ENCODE data around the gene OR2V2. TPM values are rescaled to one million over a fixed set of nuclear protein-coding genes. Genes with fewer than 3 reads are reported as not detected.

Gene OR2V2
- polyA plus RNA-seq, 1 of the 3 experiments (the other 2 are of a cell fraction), result not detected

- ChIA-PET POLR2A (no interaction called here), CTCF (interaction anchor here (1.0 to 1.2 kb wide), 2 partner anchors 11 to 358 kb away, joined by 3 to 4 read pairs; no protein-coding TSS in a partner anchor)
- no peak overlapping the region for H3K9ac ChIP-seq
- H3K4me1 ChIP-seq (ENCODE audit: control insufficient read depth in 1 of 2, insufficient read depth in 2 of 2, low read depth in 1 of 2, low read length in 1 of 2), result no peaks in the 10 kb centered on the region
- H3K4me3 ChIP-seq (ENCODE audit: low read depth in 2 of 2, low read length in 1 of 2), result no peak overlapping the region
- DNase-seq, result no peak
- no peaks in the 10 kb centered on the region for H3F3A ChIP-seq (replicated peaks; ENCODE audit: insufficient read depth)
- no peak overlapping the region for H2AFZ ChIP-seq (ENCODE audit: low read depth)
- TF ChIP-seq FOXJ3 (CRISPR knock-in tag; IDR thresholded peaks at IDR 0.05) (no peak), CTCF (IDR thresholded peaks at IDR 0.05) (no peak), MAX (IDR thresholded peaks at IDR 0.05; ENCODE audit: low read depth) (no peak), TCF12 (IDR thresholded peaks at IDR 0.05) (no peak), YY1 (IDR thresholded peaks at IDR 0.05; ENCODE audit: low read depth) (no peak)
- H3K27me3 ChIP-seq (ENCODE audit: insufficient read depth), result peaks cover 16% of the 10 kb centered on the region; the same call in 1 of the 2 replicates
- WGBS (ENCODE audit: low lambda C conversion rate), result 11% methylated on average over 7 of the region's 7 CpGs
- H3K79me2 ChIP-seq (ENCODE audit: insufficient read depth), result no peaks in the 10 kb centered on the region
- H3K9me3 ChIP-seq, result no peaks in the 10 kb centered on the region
- no peaks in the 10 kb centered on the region for H3K36me3 ChIP-seq (replicated peaks in 1 of 2; ENCODE audit: control insufficient read depth in 1 of 2, insufficient read depth in 2 of 2, low read length in 1 of 2)
- no peaks in the 10 kb centered on the region for H4K20me1 ChIP-seq (ENCODE audit: insufficient read depth)
- H3K27ac ChIP-seq (ENCODE audit: low read depth in 2 of 2, low read length in 1 of 2), result no peak overlapping the region
- no peak overlapping the region for H3K4me2 ChIP-seq
- H3K9me2 ChIP-seq, result no peaks in the 10 kb centered on the region
Measured at GRCh38 chr5:181142054-181142453, 5.3 kb upstream of the OR2V2 start.

- H3F3A ChIP-seq (replicated peaks; ENCODE audit: insufficient read depth), result no peaks in the 10 kb centered on the region
- ChIA-PET POLR2A (no interaction called here), CTCF (no interaction called here)
- no peak overlapping the region for H3K27ac ChIP-seq (ENCODE audit: low read depth in 2 of 2, low read length in 1 of 2)
- H2AFZ ChIP-seq (ENCODE audit: low read depth), result no peak overlapping the region
- no peak overlapping the region for H3K4me2 ChIP-seq
- H3K9me2 ChIP-seq, result no peaks in the 10 kb centered on the region
- no peaks in the 10 kb centered on the region for H4K20me1 ChIP-seq (ENCODE audit: insufficient read depth)
- TF ChIP-seq POLR2AphosphoS5 (IDR thresholded peaks at IDR 0.05; ENCODE audit: low read depth, low read length) (no peak), TEAD4 (IDR thresholded peaks at IDR 0.05; ENCODE audit: borderline replicate concordance, insufficient read depth) (no peak), JUND (IDR thresholded peaks at IDR 0.05) (no peak), GABPA (IDR thresholded peaks at IDR 0.05; ENCODE audit: low read depth) (no peak), RXRA (IDR thresholded peaks at IDR 0.05; ENCODE audit: borderline replicate concordance, low read depth) (no peak), RFX5 (IDR thresholded peaks at IDR 0.05; ENCODE audit: low read length) (no peak), SIN3A (IDR thresholded peaks at IDR 0.05; ENCODE audit: borderline replicate concordance, low read depth, low read length) (no peak), USF1 (IDR thresholded peaks at IDR 0.05; ENCODE audit: borderline replicate concordance, low read depth) (no peak), SMC3 (IDR thresholded peaks at IDR 0.05; ENCODE audit: low read depth, low read length) (no peak), CTCF (IDR thresholded peaks at IDR 0.05) (no peak), RAD21 (IDR thresholded peaks at IDR 0.05; ENCODE audit: low read length) (no peak)
- no peak overlapping the region; a peak in 1 of 4 replicates for H3K4me3 ChIP-seq (ENCODE audit: low read depth in 2 of 2, low read length in 1 of 2)
- H3K9me3 ChIP-seq, result no peaks in the 10 kb centered on the region
- no peaks in the 10 kb centered on the region for H3K79me2 ChIP-seq (ENCODE audit: insufficient read depth)
- 3% methylated on average over 1 of the region's 1 CpG for WGBS (ENCODE audit: low lambda C conversion rate)
- no peak overlapping the region for H3K9ac ChIP-seq
- H3K36me3 ChIP-seq (replicated peaks in 1 of 2; ENCODE audit: control insufficient read depth in 1 of 2, insufficient read depth in 2 of 2, low read length in 1 of 2), result no peaks in the 10 kb centered on the region
- H3K27me3 ChIP-seq (ENCODE audit: insufficient read depth), result peaks cover 38% of the 10 kb centered on the region
- no peaks in the 10 kb centered on the region for H3K4me1 ChIP-seq (ENCODE audit: control insufficient read depth in 1 of 2, insufficient read depth in 2 of 2, low read depth in 1 of 2, low read length in 1 of 2)
- no peak for DNase-seq
Measured at GRCh38 chr5:181145133-181145532, 2.3 kb upstream of the OR2V2 start.

All from SK-N-SH (cell line).